ENCODE data around the gene TPRN.

Gene TPRN

DNA sequence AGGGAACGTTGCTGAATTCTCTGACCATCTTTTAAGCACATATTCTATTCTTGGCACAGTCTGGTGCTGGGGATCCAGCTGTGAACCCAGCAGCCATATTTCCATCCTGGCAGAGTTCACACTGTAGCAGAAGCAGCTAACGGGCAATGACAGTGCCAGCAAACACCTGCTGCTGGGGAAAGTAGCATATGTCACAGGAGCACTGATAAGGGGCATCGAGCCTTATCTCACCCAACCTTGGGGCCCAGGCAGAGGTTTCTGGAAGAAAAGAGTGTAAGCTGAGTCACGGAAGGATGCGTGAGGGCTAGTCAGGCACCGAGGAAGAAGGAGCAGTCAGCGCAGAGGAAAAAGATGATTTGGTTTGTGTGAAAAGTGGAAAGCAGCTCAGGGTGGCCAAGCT, 6.1 kb upstream of the TPRN start:
- Histone ChIP-seq H3F3A (ENCODE audit: insufficient read depth, low read length) (no peaks in the 10 kb centered on the region), H4K20me1 (ENCODE audit: insufficient read depth, low read length) (no peaks in the 10 kb centered on the region), H3K27ac (ENCODE audit: low read depth, low read length, poor library complexity, severe bottlenecking) (no peak overlapping the region), H3K4me2 (ENCODE audit: low read length) (peak overlapping the region; percentile 98), H3K36me3 (ENCODE audit: insufficient read depth, low read length) (peaks cover 15% of the 10 kb centered on the region), H3K9me2 (ENCODE audit: low read depth, low read length) (no peaks in the 10 kb centered on the region), H3K27me3 (ENCODE audit: insufficient read depth, low read length) (no peaks in the 10 kb centered on the region), H3K9me3 (ENCODE audit: low read length) (no peaks in the 10 kb centered on the region), H3K79me2 (ENCODE audit: insufficient read depth, low read length) (peaks cover 21% of the 10 kb centered on the region), H3K4me1 (ENCODE audit: insufficient read depth, low read length, severe bottlenecking) (peaks cover 49% of the 10 kb centered on the region), H3K4me3 (ENCODE audit: low read depth, low read length, poor library complexity, severe bottlenecking) (peak overlapping the region; percentile 88), H2AFZ (ENCODE audit: low read length) (no peak overlapping the region), H3K9ac (ENCODE audit: low read length) (peak overlapping the region; percentile 91)
- TF ChIP-seq EZH2 (IDR thresholded peaks at IDR 0.05; ENCODE audit: borderline replicate concordance, low read length) (no peak), CTCF (IDR thresholded peaks at IDR 0.05; ENCODE audit: low read length) (no peak)

DNA sequence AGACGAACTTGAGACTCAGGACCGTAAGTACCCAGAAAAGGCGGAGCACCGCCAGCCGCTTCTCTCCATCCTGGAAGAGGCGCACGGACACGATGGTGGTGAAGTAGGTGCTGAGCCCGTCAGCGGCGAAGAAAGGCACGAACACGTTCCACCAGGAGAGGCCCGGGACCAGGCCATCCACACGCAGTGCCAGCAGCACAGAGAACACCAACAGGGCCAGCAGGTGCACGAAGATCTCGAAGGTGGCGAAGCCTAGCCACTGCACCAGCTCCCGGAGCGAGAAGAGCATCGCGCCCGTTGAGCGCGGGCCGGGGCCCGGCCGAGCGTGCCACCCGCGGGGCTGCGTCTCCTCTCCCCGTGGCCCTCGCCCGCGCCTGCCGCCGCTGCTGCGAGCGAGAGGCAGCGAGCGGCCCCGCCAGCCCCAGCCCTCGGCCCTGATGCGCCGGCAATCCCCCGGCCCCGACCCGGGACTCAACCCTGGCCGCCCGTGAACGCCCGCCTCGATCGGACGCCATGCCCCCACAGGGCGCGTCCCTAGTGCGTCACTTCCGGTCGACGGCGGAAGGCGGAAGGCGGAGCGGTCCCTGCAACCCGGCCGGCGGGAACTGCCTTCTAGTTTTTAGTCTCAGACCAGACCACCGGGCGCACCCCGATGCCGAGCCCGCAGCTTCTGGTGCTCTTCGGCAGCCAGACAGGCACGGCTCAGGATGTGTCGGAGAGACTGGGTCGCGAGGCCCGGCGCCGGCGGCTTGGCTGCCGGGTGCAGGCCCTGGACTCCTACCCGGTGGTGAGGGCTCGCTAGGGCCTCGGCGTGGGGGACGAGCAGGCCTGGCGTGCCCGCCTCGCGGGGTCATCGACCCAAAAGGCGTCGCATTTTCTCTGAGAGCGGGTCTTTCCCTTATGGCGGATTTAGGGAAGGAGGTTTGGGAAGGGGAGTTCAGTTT, 4.9 kb upstream of the TPRN start, which contains the start of the genes NDOR1 and TMEM203:
Gene NDOR1 (plus strand): TSS at position 575 of the 944 bp plus-strand sequence. CDS start 78 bp downstream, at position 653.
Gene TMEM203 (minus strand): TSS at position 523 of the 944 bp plus-strand sequence. CDS start 234 bp downstream, at position 289.
- TF ChIP-seq EZH2 (IDR thresholded peaks at IDR 0.05; ENCODE audit: borderline replicate concordance, low read length) (no peak), CTCF (IDR thresholded peaks at IDR 0.05; ENCODE audit: low read length) (no peak)
- no peak within 1 kb of the TSS for H2AFZ ChIP-seq (ENCODE audit: low read length)
- H4K20me1 ChIP-seq (ENCODE audit: insufficient read depth, low read length) = no peaks in the 10 kb centered on the region
- peak within 1 kb of the TSS; percentile 98 for H3K4me2 ChIP-seq (ENCODE audit: low read length)
- H3K4me3 ChIP-seq (ENCODE audit: low read depth, low read length, poor library complexity, severe bottlenecking) = peak within 1 kb of the TSS; percentile 88
- peaks cover 54% of the 10 kb centered on the region for H3K4me1 ChIP-seq (ENCODE audit: insufficient read depth, low read length, severe bottlenecking)
- no peaks in the 10 kb centered on the region for H3K27me3 ChIP-seq (ENCODE audit: insufficient read depth, low read length)
- H3K9me2 ChIP-seq (ENCODE audit: low read depth, low read length) = no peaks in the 10 kb centered on the region
- peaks cover 21% of the 10 kb centered on the region for H3K79me2 ChIP-seq (ENCODE audit: insufficient read depth, low read length)
- H3K36me3 ChIP-seq (ENCODE audit: insufficient read depth, low read length) = peaks cover 15% of the 10 kb centered on the region
- H3K9ac ChIP-seq (ENCODE audit: low read length) = peak within 1 kb of the TSS; percentile 91
- no peaks in the 10 kb centered on the region for H3K9me3 ChIP-seq (ENCODE audit: low read length)
- H3F3A ChIP-seq (ENCODE audit: insufficient read depth, low read length) = no peaks in the 10 kb centered on the region
- H3K27ac ChIP-seq (ENCODE audit: low read depth, low read length, poor library complexity, severe bottlenecking) = peak within 1 kb of the TSS; percentile 43

DNA sequence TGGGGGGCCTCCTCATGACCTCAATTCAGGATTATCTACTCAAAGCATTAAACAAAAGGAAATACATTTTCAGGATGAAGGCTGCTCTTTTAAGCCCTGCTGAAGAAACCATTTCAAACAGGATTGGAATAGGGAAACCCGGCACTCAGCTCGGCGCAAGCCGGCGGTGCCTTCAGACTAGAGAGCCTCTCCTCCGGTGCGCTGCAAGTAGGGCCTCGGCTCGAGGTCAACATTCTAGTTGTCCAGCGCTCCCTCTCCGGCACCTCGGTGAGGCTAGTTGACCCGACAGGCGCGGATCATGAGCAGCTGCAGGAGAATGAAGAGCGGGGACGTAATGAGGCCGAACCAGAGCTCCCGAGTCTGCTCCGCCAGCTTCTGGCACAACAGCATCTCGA, 4.2 kb upstream of the TPRN start:
- peak overlapping the region; percentile 43 for H3K27ac ChIP-seq (ENCODE audit: low read depth, low read length, poor library complexity, severe bottlenecking)
- H3K4me2 ChIP-seq (ENCODE audit: low read length) = peak overlapping the region; percentile 98
- H3K79me2 ChIP-seq (ENCODE audit: insufficient read depth, low read length) = peaks cover 21% of the 10 kb centered on the region
- H3K9me2 ChIP-seq (ENCODE audit: low read depth, low read length) = no peaks in the 10 kb centered on the region
- H3K36me3 ChIP-seq (ENCODE audit: insufficient read depth, low read length) = peaks cover 9% of the 10 kb centered on the region
- no peaks in the 10 kb centered on the region for H4K20me1 ChIP-seq (ENCODE audit: insufficient read depth, low read length)
- H3K9me3 ChIP-seq (ENCODE audit: low read length) = no peaks in the 10 kb centered on the region
- no peaks in the 10 kb centered on the region for H3F3A ChIP-seq (ENCODE audit: insufficient read depth, low read length)
- peak overlapping the region; percentile 88 for H3K4me3 ChIP-seq (ENCODE audit: low read depth, low read length, poor library complexity, severe bottlenecking)
- no peaks in the 10 kb centered on the region; the same call in 1 of the 2 replicates for H3K27me3 ChIP-seq (ENCODE audit: insufficient read depth, low read length)
- peak overlapping the region; percentile 91 for H3K9ac ChIP-seq (ENCODE audit: low read length)
- peaks cover 56% of the 10 kb centered on the region for H3K4me1 ChIP-seq (ENCODE audit: insufficient read depth, low read length, severe bottlenecking)
- no peak overlapping the region for H2AFZ ChIP-seq (ENCODE audit: low read length)
- TF ChIP-seq EZH2 (IDR thresholded peaks at IDR 0.05; ENCODE audit: borderline replicate concordance, low read length) (no peak), CTCF (IDR thresholded peaks at IDR 0.05; ENCODE audit: low read length) (no peak)

Data from OCI-LY1 (cell line).